Measurements from ENCODE around the gene POR. TPM values are rescaled to one million over a fixed set of nuclear protein-coding genes. Genes with fewer than 3 reads are reported as not detected.
"Not testable (repeated sequence)": the region's sequence is repeated elsewhere in the genome, so short reads cannot be mapped to it uniquely, and the experiment has no call there.

POR gene
- total RNA-seq, 1 experiment from 2014 or later = 205 TPM

GRCh38 chr7:75881436-75882095 lies 33.4 kb upstream of the POR start:
- no peaks in the 10 kb centered on the region for H4K20me1 ChIP-seq (ENCODE audit: insufficient read depth)
- H3K4me1 ChIP-seq (replicated peaks; ENCODE audit: insufficient read depth) = peaks cover 13% of the 10 kb centered on the region
- H3K9me3 ChIP-seq (ENCODE audit: insufficient read depth, low read depth) = no peaks in the 10 kb centered on the region
- intact Hi-C loops (cut with micrococcal nuclease; ENCODE audit: unreplicated experiment) = no loop called here
- no peak overlapping the region for H3K4me2 ChIP-seq
- CTCF ChIA-PET = no interaction called here
- peaks cover 13% of the 10 kb centered on the region for H3K36me3 ChIP-seq (ENCODE audit: low read depth)
- BruUV-seq (replicated peaks) = no TSS peak
- H3K27me3 ChIP-seq (ENCODE audit: insufficient read depth, low read depth) = no peaks in the 10 kb centered on the region
- TF ChIP-seq EZH2 (IDR thresholded peaks at IDR 0.05; ENCODE audit: low read depth) = no peak
- TF ChIP-seq, protein P1, sequence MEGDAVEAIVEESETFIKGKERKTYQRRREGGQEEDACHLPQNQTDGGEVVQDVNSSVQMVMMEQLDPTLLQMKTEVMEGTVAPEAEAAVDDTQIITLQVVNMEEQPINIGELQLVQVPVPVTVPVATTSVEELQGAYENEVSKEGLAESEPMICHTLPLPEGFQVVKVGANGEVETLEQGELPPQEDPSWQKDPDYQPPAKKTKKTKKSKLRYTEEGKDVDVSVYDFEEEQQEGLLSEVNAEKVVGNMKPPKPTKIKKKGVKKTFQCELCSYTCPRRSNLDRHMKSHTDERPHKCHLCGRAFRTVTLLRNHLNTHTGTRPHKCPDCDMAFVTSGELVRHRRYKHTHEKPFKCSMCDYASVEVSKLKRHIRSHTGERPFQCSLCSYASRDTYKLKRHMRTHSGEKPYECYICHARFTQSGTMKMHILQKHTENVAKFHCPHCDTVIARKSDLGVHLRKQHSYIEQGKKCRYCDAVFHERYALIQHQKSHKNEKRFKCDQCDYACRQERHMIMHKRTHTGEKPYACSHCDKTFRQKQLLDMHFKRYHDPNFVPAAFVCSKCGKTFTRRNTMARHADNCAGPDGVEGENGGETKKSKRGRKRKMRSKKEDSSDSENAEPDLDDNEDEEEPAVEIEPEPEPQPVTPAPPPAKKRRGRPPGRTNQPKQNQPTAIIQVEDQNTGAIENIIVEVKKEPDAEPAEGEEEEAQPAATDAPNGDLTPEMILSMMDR (conservative IDR thresholded peaks at IDR 0.05) = no peak
- no peak overlapping the region for H3K4me3 ChIP-seq
- H3K79me2 ChIP-seq (ENCODE audit: low read depth) = peaks cover 23% of the 10 kb centered on the region
- H3K9me2 ChIP-seq (ENCODE audit: insufficient read depth) = no peaks in the 10 kb centered on the region
- H2AFZ ChIP-seq = no peak overlapping the region
- POLR2A ChIA-PET (ENCODE audit: unreplicated experiment) = no interaction called here
- peaks cover 5% of the 10 kb centered on the region; the same call in 1 of the 2 replicates for H3F3A ChIP-seq (ENCODE audit: insufficient read depth, low read depth)
- no peak for DNase-seq
- no peak overlapping the region for H3K27ac ChIP-seq

DNA sequence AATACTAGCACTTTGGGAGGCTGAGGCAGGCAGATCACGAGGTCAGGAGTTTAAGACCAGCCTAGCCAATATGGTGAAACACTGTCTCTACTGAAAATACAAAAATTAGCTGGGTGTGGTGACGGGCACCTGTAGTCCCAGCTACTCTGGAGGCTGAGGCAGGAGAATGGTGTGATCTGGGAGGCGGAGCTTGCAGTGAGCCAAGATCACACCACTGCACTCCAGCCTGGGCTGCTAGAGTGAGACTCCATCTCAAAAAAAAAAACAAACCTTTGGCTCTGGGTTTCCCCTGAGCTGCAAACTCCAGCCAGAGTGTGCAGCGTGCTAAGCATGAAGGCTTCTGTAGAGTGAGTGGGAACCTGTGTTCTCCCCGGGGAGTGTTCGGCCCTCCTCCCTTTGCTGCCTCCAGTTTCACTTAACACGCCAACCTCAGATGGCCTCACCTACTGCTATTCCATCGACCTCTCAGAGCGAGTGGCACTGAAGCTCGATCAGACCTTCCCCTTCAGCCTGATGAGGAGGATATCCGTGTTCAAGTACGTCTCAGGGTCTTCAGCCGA lies 31.6 kb upstream of the POR start:
- intact Hi-C loops (cut with micrococcal nuclease; ENCODE audit: unreplicated experiment); H3K27ac ChIP-seq; H2AFZ ChIP-seq; DNase-seq; H3K4me3 ChIP-seq; H3K9me3 ChIP-seq (ENCODE audit: insufficient read depth, low read depth); POLR2A ChIA-PET (ENCODE audit: unreplicated experiment); H3F3A ChIP-seq (ENCODE audit: insufficient read depth, low read depth); H3K4me1 ChIP-seq (replicated peaks; ENCODE audit: insufficient read depth); BruUV-seq (replicated peaks); H4K20me1 ChIP-seq (ENCODE audit: insufficient read depth); H3K9me2 ChIP-seq (ENCODE audit: insufficient read depth); H3K4me2 ChIP-seq; H3K27me3 ChIP-seq (ENCODE audit: insufficient read depth, low read depth): not testable (repeated sequence)
- peaks cover 13% of the 10 kb centered on the region for H3K36me3 ChIP-seq (ENCODE audit: low read depth)
- peaks cover 23% of the 10 kb centered on the region for H3K79me2 ChIP-seq (ENCODE audit: low read depth)
- CTCF ChIA-PET = interaction anchor here (0.6 to 0.7 kb wide), 3 partner anchors 18 to 319 kb away, joined by 3 to 4 read pairs (median 3); no protein-coding TSS in a partner anchor

- ChIA-PET POLR2A (ENCODE audit: unreplicated experiment) (no interaction called here), CTCF (no interaction called here)
- BruUV-seq (replicated peaks) = no TSS peak
- Histone ChIP-seq H3K27ac (no peak overlapping the region), H3K79me2 (ENCODE audit: low read depth) (peaks cover 18% of the 10 kb centered on the region), H4K20me1 (ENCODE audit: insufficient read depth) (no peaks in the 10 kb centered on the region), H3K36me3 (ENCODE audit: low read depth) (peaks cover 13% of the 10 kb centered on the region), H3K27me3 (ENCODE audit: insufficient read depth, low read depth) (no peaks in the 10 kb centered on the region), H3F3A (ENCODE audit: insufficient read depth, low read depth) (peaks cover 3% of the 10 kb centered on the region; the same call in 1 of the 2 replicates), H3K9me3 (ENCODE audit: insufficient read depth, low read depth) (no peaks in the 10 kb centered on the region), H3K9me2 (ENCODE audit: insufficient read depth) (no peaks in the 10 kb centered on the region), H3K4me2 (no peak overlapping the region), H2AFZ (no peak overlapping the region), H3K4me1 (replicated peaks; ENCODE audit: insufficient read depth) (peaks cover 9% of the 10 kb centered on the region; the same call in 1 of the 2 replicates), H3K4me3 (no peak overlapping the region)
- TF ChIP-seq EZH2 (IDR thresholded peaks at IDR 0.05; ENCODE audit: low read depth) = no peak
- TF ChIP-seq, protein P1 (conservative IDR thresholded peaks at IDR 0.05) = no peak
- intact Hi-C loops (cut with micrococcal nuclease; ENCODE audit: unreplicated experiment) = no loop called here
- no peak for DNase-seq
These were observed 30.5 kb upstream of the POR start for GRCh38 chr7:75884476-75884875.

Measured in PC-9 (cell line).